Activated CD4-positive, alpha-beta memory T cell treated with anti-CD3 and anti-CD28 coated beads for 36 hours (primary cell): ENCODE results near the gene RERG. TPM values are rescaled to one million over a fixed set of nuclear protein-coding genes. Genes with fewer than 3 reads are reported as not detected.
A peak's percentile ranks its signal among the peaks of the same experiment; 100 is the strongest.
"Not testable (repeated sequence)": the region's sequence is repeated elsewhere in the genome, so short reads cannot be mapped to it uniquely, and the experiment has no call there.

Source experiments
- CTCF ChIA-PET: fragments of 350-600 bp; sonication (Branson Sonifier 250); formaldehyde crosslinking; loops from one replicate; lab custom pipeline; 2021; ENCODE audit warnings: antibody characterized with exemption, inconsistent platforms; lab: Charles Lee
- POLR2A ChIA-PET: fragments of 350-600 bp; sonication (Branson Sonifier 250); formaldehyde crosslinking; loops from one replicate; lab custom pipeline; 2021; ENCODE audit warnings: antibody characterized with exemption; lab: Charles Lee
- DNase-seq: peaks from one replicate; pipeline ENCODE4 v3.0.0-alpha.2; 2020
- H3K27ac Mint-ChIP-seq: one replicate; pipeline ENCODE4 v1.8.0; 2021; ENCODE audit warnings: mixed read lengths
- H3K27me3 Mint-ChIP-seq: one replicate; pipeline ENCODE4 v1.8.0; 2021; ENCODE audit warnings: mixed read lengths
- H3K36me3 Mint-ChIP-seq: one replicate; pipeline ENCODE4 v1.8.0; 2021; ENCODE audit warnings: mixed read lengths
- H3K4me1 Mint-ChIP-seq: one replicate; pipeline ENCODE4 v1.8.0; 2021; ENCODE audit warnings: low read depth, mixed read lengths
- H3K4me3 Mint-ChIP-seq: one replicate; pipeline ENCODE4 v1.8.0; 2021; ENCODE audit warnings: mild to moderate bottlenecking, mixed read lengths
- H3K9me3 Mint-ChIP-seq: one replicate; pipeline ENCODE4 v1.8.0; 2021; ENCODE audit warnings: mixed read lengths
- intact Hi-C: fragments of 100-400 bp; cut with micrococcal nuclease; formaldehyde crosslinking; loops from one replicate; pipeline ENCODE4 v1.15.1; 2023
- total RNA-seq, 2 experiments: library from RNA; stranded (reverse); gene quantifications; one replicate each; pipeline ENCODE4 v1.2.3, GENCODE V29; 2021

RERG gene
- total RNA-seq, 2 experiments from 2014 or later, result not detected

- CTCF ChIA-PET, result no interaction called here
- intact Hi-C loops, result no loop called here
- Mint-ChIP-seq H3K4me1 (no peaks in the 10 kb centered on the region), H3K36me3 (no peaks in the 10 kb centered on the region), H3K27me3 (peaks cover 4% of the 10 kb centered on the region), H3K27ac (no peak overlapping the region), H3K9me3 (no peaks in the 10 kb centered on the region), H3K4me3 (no peak overlapping the region)
- POLR2A ChIA-PET, result no interaction called here
- no peak for DNase-seq
Observed at GRCh38 chr12:15116983-15117382, 104.2 kb downstream of the RERG start.

DNA sequence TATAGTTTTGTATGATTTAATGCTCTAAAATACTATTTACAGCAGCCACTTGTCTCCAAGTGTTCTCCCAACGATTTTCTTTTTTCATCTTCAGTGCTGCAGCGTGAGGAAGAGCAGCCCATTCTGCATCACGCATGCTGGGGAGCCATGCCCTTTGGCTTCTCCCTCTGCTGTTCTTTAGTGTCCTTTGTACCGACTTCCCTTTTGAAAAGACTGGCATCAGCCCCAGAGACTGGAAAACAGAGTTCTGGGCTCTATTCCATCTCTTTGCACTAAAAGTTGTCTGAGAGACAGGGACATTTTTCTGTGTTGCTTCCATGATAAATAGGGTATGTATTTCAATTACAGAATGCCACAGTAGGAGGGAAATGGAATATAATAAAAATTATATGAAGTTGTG lies 105.1 kb downstream of the RERG start:
- intact Hi-C loops, result no loop called here
- H3K9me3 Mint-ChIP-seq, result no peaks in the 10 kb centered on the region
- H3K27me3 Mint-ChIP-seq, result peaks cover 4% of the 10 kb centered on the region
- H3K4me3 Mint-ChIP-seq, result no peak overlapping the region
- ChIA-PET POLR2A (no interaction called here), CTCF (no interaction called here)
- no peak for DNase-seq
- H3K4me1 Mint-ChIP-seq, result no peaks in the 10 kb centered on the region
- no peak overlapping the region for H3K27ac Mint-ChIP-seq
- H3K36me3 Mint-ChIP-seq, result no peaks in the 10 kb centered on the region

- Mint-ChIP-seq H3K4me1 (no peaks in the 10 kb centered on the region), H3K27ac (no peak overlapping the region), H3K27me3 (peaks cover 4% of the 10 kb centered on the region), H3K36me3 (no peaks in the 10 kb centered on the region), H3K4me3 (no peak overlapping the region), H3K9me3 (no peaks in the 10 kb centered on the region)
- intact Hi-C loops, result no loop called here
- ChIA-PET CTCF (no interaction called here), POLR2A (no interaction called here)
- DNase-seq, result no peak
Observed at GRCh38 chr12:15115434-15115833, 105.8 kb downstream of the RERG start.

DNA sequence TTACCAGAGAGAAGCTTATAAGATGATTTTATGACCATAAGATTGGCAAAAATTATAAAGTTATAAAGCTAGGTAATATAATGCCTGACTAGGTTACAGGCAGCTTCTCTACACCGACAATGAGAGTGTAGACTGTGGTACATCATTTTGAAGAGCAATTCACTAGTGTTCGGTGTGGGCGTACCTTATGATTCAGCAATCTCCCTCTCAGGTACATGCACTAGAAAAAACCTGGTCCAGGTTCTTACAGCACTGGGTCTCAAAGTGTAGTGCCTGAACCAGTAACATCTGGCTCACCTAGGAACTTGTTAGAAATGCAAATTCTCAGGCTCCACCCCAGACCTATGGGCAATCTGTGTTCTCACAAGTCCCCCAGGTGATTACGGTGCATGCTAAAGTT lies 106.7 kb downstream of the RERG start:
- CTCF ChIA-PET, result no interaction called here
- H3K9me3 Mint-ChIP-seq, result no peaks in the 10 kb centered on the region

GRCh38 chr12:15092826-15093225 lies 128.4 kb downstream of the RERG start:
- ChIA-PET POLR2A (no interaction called here), CTCF (no interaction called here)
- H3K36me3 Mint-ChIP-seq, result no peaks in the 10 kb centered on the region

More for the DNA sequence above, 106.7 kb downstream of the RERG start:
- DNase-seq, result no peak
- no peaks in the 10 kb centered on the region for H3K4me1 Mint-ChIP-seq
- no peak overlapping the region for H3K4me3 Mint-ChIP-seq
- no peaks in the 10 kb centered on the region for H3K36me3 Mint-ChIP-seq
- POLR2A ChIA-PET, result no interaction called here
- H3K27ac Mint-ChIP-seq, result no peak overlapping the region
- H3K27me3 Mint-ChIP-seq, result peaks cover 4% of the 10 kb centered on the region
- intact Hi-C loops, result no loop called here

GRCh38 chr12:15090441-15090840 lies 130.8 kb downstream of the RERG start:
- no peak overlapping the region for H3K27ac Mint-ChIP-seq
- no peak for DNase-seq
- POLR2A ChIA-PET, result no interaction called here
- no peaks in the 10 kb centered on the region for H3K9me3 Mint-ChIP-seq
- CTCF ChIA-PET, result no interaction called here
- intact Hi-C loops, result no loop called here
- no peaks in the 10 kb centered on the region for H3K36me3 Mint-ChIP-seq
- H3K4me1 Mint-ChIP-seq, result peaks cover 4% of the 10 kb centered on the region
- peaks cover 3% of the 10 kb centered on the region for H3K27me3 Mint-ChIP-seq
- no peak overlapping the region for H3K4me3 Mint-ChIP-seq

More at GRCh38 chr12:15092826-15093225, 128.4 kb downstream of the RERG start:
- intact Hi-C loops, result no loop called here
- Mint-ChIP-seq H3K27ac (no peak overlapping the region), H3K4me3 (no peak overlapping the region), H3K4me1 (peaks cover 4% of the 10 kb centered on the region), H3K27me3 (peaks cover 2% of the 10 kb centered on the region), H3K9me3 (peaks cover 2% of the 10 kb centered on the region)
- no peak for DNase-seq

- H3K27me3 Mint-ChIP-seq, result peaks cover 5% of the 10 kb centered on the region
- intact Hi-C loops, result no loop called here
- ChIA-PET POLR2A (no interaction called here), CTCF (no interaction called here)
- H3K4me3 Mint-ChIP-seq, result no peak overlapping the region
- H3K36me3 Mint-ChIP-seq, result no peaks in the 10 kb centered on the region
- peaks cover 4% of the 10 kb centered on the region for H3K4me1 Mint-ChIP-seq
- H3K9me3 Mint-ChIP-seq, result no peaks in the 10 kb centered on the region
- no peak overlapping the region for H3K27ac Mint-ChIP-seq
- DNase-seq, result no peak
Observed at GRCh38 chr12:15088105-15088504, 133.1 kb downstream of the RERG start.

GRCh38 chr12:15077751-15078150 lies 143.5 kb downstream of the RERG start:
- H3K27me3 Mint-ChIP-seq, H3K9me3 Mint-ChIP-seq, intact Hi-C loops, H3K4me3 Mint-ChIP-seq, POLR2A ChIA-PET, H3K36me3 Mint-ChIP-seq, DNase-seq: not testable (repeated sequence)
- H3K4me1 Mint-ChIP-seq, result peaks cover 11% of the 10 kb centered on the region
- CTCF ChIA-PET, result interaction anchor here (0.6 kb wide), 1 partner anchor 143 kb away, joined by 3 read pairs; no protein-coding TSS in a partner anchor
- peak overlapping the region; percentile 0 for H3K27ac Mint-ChIP-seq

DNA sequence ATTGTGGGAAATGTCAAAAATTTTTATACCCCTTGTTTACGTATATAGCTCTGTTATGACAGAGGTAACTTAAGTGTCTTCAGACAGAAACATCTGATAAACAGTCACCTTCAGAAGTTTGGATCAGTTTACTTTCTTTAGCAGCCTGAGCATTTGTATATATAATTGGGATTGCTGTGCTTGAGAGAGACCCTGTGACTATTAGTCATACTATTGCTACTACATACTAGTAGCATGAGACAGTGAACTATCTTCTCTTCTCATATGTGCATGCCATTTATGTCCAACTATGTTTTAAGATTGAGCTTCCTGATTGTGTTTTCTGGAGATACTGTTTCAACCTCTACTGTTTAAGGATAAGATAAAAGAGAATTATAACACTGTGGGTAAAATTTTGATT lies 146.9 kb downstream of the RERG start:
- Mint-ChIP-seq H3K27me3 (peaks cover 6% of the 10 kb centered on the region), H3K9me3 (peaks cover 2% of the 10 kb centered on the region), H3K36me3 (peaks cover 2% of the 10 kb centered on the region), H3K4me1 (peaks cover 11% of the 10 kb centered on the region), H3K27ac (no peak overlapping the region), H3K4me3 (no peak overlapping the region)
- CTCF ChIA-PET, result no interaction called here
- intact Hi-C loops, result no loop called here
- POLR2A ChIA-PET, result no interaction called here
- no peak for DNase-seq

GRCh38 chr12:15059123-15059522 lies 162.1 kb downstream of the RERG start:
- Mint-ChIP-seq H3K27ac (no peak overlapping the region), H3K36me3 (no peaks in the 10 kb centered on the region), H3K4me3 (no peak overlapping the region), H3K27me3 (peaks cover 13% of the 10 kb centered on the region), H3K9me3 (peaks cover under 1% of the 10 kb centered on the region), H3K4me1 (no peaks in the 10 kb centered on the region)
- no peak for DNase-seq
- intact Hi-C loops, result no loop called here
- ChIA-PET POLR2A (no interaction called here), CTCF (no interaction called here)

Other genes with a start within 250 kb of the RERG start
- not detected for gene PDE6H, start 248.4 kb downstream of the RERG start, total RNA-seq
- under 1 TPM; 0.14 to 0.15 TPM for gene PTPRO, start 101.1 kb upstream of the RERG start, total RNA-seq